GM18870 (cell line): ENCODE measurements around the gene LEF1.

ENCODE experiments used
- ATAC-seq: cut with Tn5 transposase; IDR thresholded peaks from one replicate; pipeline ENCODE4 v1.9.1; 2021; ENCODE audit warnings: moderate library complexity; ENCODE audit not compliant: unreplicated experiment

LEF1 gene

GRCh38 chr4:108180513-108180912 is 11.8 kb upstream of the LEF1 start:
- ATAC-seq: no peak

- no peak for ATAC-seq
Measured at GRCh38 chr4:108175966-108176365, 7.2 kb upstream of the LEF1 start.

DNA sequence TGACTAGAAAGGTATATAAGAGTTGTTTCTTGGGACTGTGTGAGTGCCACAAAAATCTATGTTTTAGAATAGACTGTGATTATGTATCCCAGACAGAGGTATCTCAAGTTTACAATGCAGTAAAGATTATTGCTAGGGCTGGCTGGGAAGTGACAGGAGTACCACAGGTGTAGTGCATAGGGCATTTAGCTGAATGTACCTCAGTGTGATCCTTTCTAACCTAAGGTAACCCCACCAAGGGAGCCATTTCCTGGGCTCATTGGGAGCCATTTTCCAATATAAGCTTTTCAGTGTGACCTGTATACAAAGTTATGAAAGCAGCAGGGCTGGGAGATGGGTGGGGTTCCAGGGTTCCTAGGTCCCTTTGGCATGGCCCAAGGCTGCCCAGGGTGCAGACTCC is 6.1 kb upstream of the LEF1 start:
- ATAC-seq: no peak

DNA sequence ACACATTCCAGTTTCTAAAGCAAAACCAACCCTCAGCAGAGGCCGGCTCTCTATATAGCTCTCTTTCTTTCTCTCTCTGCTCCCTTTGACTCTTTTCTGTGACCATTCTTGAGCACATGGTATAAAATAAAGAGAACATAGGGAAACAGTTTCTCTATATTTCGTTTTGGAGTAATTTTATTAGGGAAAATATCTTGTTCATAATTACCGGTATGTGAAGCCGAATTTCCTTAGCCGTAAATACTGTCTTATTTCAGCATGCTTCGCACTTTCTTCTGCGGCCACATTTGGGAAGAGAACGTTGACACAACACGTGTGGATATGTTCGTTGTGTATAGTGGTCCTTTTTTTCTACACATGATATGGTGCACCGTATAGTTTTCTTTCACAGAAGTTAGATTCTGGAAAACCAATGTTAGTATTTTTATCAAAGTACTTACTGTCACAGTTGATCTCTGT is 4.9 kb upstream of the LEF1 start:
- no peak for ATAC-seq

DNA sequence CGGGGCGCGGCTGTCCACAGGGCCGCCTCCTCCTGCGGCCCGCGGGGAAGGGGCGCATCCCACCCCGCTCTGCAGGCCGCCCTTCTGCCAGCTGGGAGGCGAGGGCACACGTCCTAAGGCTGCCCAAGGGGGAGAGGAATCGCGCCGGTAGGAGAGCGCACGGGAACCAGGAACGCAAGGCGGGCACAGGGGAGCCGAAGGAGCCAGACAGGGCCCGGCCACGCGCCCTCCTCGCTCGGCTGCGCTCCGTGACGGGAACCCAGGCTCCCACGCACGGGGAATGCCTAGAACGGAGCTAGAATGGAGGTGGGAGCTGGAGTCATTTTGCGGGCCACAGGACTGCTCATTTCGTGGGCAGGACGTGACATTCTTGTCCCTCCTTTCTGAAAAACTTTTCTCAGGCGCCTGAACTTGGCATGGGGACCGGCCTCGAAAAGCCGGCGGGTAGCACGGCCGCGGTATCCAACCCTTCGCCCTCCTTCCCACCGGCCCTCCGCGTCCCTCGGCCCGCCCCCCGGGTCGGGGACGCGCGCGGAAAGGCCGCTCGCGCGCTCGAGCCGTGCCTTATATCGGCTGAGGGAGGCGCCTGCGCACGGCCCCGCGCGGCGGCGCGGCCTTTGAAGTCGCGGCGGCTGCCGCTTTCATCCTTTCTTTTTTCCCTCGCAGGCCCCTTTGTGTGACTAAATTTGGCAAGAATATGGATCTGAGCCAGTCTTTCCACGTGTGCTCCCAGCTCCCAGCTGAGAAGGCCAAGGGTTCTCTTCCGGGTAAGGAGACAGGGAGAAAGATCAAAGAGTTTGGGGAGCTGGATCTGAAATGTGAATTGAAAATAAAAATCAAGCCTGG is 4.2 kb upstream of the LEF1 start:
- no peak for ATAC-seq

- no peak for ATAC-seq
Measured at GRCh38 chr4:108172231-108172752, 3.6 kb upstream of the LEF1 start.

- no peak for ATAC-seq
Measured at GRCh38 chr4:108171339-108172230, 2.9 kb upstream of the LEF1 start.

DNA sequence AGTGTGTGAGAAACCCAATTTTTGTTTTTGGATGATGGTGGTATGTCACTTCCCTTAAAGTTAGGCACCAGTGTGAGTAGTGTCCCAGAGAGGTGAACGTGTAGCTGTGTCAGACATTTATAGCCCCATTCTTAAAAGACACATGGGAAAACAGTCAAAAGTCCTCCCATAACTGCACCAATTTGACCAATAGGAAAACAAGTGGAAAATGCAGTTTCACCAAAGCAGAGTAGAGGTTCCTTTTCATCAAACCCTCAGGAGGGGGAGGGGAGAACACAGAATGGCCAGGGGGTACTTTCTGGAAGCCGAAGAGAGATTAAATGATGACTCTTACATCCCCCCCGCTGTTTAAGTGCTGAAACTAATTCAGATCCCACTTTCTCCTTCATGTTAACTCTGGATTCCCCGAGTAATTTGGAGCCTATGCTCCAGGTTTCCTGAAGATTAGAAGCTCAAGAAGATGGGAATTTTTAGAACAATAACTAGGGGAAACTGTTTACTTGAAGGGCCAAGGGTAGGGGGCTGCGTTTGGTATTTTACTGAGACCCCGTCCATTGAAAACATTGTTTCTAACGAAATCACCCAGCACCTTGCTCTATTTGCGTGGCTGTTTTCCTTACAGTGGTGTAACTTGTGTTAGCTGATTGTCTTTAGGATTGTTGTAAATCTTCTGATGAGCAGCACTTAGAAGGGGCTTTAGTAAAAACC is 2.1 kb upstream of the LEF1 start:
- ATAC-seq: no peak

GRCh38 chr4:108169664-108170063 is 932 bp upstream of the LEF1 start:
- ATAC-seq: no peak

DNA sequence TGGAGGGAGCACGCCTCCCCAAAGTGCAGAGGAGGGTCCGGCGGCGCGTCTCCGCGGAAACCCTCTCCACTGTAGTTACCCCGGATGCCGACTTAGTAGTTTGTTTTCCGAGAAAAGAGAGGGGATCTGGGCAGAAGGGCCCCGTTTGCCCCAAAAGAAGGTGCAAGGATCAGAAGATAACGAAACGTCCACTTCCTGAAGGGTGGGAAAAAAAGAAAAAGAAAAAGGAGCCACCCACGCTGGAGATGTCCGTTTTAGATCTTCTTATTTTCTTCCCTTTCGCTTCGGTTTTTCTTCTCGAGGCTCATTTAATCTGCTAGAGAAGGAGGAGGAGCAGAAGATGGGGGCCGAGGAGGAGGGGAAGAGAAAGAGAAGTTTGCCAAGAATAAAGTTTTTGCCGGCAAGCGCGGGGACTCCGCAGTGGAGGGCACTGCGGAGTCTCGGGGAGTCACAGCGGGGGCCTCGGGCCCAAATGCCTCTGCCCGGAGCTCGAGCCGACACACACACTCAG is 517 bp downstream of the LEF1 start:
- no peak for ATAC-seq

DNA sequence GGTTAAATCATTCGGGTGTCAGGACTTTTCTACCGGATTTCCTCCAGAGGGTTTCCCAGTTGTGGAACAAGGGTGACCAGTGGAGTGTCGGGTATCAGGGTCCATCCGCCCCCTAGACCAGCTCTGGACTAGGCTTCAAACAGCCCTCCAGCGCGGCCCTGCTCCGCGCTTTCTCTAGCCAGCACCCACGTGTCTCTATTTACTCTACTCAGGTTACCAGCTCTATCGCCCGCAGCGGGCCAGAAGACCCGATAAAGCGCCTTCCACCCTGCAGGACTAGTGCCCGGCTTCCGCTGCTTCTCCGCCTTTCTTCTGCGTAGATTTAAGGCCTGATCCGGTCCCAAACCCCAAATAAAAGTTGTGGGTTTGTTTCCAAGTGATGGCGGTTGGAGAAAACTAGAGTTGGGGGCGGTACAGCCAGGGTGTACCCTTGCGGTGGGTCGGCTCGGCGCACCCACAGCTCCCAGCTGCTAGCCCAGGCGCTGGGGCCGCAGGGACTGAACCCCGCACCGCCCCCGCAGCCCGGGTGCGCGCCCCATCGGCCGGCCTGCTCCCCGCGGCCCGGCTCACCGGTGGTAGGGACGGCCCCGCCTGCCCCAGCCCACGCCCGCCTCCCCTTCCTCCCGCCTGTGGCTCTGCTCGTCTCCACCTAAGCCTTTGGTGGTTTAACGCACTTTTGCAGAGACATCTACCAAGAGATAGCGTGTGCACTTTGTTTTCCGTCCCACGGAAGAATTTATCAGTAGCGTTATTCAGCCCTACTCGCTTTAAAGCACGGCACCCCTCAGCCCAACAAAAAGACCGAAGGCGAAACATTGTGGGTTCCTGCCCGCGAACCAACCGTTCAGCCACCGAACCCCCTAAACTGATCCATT is 2.1 kb downstream of the LEF1 start:
- ATAC-seq: no peak

DNA sequence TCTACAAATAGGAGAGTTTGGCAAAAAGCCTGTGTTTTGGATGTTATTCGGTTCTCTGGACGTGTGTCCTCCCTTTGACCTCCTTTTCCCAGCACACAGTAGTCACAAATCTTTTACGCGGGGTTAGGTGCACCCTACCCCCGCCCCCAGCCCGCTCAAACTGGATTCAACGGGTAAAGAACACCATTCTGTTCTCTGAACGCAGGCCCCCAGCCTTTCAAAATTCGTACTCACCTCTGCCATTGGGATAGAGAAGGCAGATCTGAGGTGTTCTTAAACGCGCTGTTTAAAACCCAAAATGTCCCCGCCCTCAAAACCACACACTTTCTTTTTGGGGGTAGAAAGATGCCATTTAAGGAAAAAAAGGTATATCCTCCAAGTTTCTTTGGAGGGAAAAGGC is 2.7 kb downstream of the LEF1 start:
- no peak for ATAC-seq

DNA sequence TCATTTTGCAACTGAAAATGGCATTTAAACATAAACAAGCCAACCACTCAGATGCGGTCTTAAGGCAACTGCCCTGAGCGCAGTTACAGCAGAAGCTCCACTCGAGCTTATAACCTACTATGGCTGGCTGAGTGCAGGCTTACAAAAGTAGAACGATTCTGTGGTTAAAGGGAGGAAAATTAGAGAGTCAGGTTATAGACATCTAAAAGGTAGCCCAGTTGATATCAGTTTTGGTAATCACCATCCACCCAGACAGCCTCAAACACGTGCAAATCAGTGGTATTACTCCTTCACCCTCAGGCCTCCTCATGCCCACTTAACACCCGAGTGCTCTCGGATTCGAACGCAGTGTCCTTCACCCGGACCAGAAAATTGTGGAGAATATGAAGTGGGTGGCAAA is 3.1 kb downstream of the LEF1 start:
- ATAC-seq: no peak

DNA sequence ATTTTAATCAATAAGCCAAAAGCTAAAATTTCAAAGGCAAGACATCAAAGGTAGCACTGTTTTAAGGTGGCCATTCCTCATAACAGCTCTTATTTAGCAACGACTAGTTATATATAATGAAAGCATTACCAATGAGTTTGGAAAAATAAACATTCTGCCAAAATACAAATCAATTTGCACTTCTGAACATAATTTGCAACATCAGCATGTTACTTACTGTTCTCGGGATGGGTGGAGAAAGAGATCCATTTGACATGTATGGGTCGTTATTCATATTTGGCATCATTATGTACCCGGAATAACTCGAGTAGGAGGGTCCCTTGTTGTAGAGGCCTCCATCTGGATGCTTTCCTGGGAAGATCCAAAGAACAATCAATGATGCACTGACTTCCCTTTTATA is 5.4 kb downstream of the LEF1 start:
- no peak for ATAC-seq

DNA sequence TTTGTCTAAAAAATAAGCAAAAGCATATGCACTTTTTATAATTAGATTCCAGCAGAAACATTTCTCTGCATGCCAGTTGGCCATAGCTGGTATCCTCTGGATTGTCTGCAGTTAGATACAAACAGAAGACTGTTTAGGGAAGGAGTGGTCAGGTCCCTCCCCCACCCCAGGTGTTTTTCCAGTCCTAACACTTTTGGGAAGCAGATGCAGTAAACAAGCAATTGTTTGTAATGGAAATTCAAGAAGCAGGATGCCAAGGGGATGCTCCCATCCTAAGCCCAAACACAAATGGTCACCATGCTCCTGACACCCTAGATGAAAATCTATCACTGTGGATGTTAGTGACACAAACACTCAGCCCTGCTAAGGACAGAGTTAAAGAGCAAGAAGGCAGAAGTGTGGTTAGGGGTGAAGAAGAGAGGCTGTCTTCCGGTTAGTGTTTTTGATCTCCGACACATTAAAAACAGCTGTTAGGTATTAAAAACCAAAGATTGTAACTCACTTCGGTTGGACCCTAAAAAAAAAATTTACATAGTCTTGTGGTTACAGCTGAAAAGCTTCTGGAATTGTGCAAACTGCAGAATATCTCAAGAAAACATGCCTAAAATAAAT is 7.9 kb downstream of the LEF1 start:
- ATAC-seq: no peak

DNA sequence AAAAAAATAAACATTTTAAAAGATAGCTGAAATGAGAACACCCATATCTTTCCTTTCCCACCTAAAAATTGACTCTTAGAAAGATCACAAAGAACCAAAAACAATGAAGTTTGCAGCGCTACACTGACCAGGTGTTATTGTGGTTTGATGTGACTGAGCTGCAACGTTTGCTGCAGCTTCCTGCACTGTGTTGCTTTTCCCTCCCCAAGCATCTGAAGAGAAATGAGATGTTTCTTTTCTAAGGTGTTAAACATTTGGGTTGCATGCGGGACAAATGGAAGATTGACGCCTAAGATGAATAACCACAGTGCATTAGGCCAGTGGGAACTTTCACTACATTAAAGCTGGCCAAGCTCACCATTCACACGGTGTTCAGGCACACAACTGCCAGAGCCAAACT is 8.9 kb downstream of the LEF1 start:
- no peak for ATAC-seq

DNA sequence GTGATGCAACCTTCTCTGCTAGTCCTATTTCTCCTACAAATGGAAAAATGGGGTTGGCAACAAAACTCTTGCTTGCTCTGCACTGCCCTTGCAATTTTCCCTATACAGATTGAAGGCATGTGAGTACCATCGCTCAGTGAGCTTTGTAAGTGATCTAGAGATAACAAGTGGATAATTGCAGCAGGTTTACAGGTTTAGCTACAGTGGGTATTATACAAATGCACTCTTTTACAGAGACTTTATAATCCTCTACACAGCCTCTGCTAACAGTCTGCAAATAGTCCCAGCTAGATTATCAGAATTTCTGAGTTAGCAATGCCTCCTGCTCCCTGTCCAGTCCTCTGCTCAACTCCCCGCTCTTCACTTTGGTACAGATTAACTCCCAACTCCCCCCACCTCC is 11.1 kb downstream of the LEF1 start:
- no peak for ATAC-seq

DNA sequence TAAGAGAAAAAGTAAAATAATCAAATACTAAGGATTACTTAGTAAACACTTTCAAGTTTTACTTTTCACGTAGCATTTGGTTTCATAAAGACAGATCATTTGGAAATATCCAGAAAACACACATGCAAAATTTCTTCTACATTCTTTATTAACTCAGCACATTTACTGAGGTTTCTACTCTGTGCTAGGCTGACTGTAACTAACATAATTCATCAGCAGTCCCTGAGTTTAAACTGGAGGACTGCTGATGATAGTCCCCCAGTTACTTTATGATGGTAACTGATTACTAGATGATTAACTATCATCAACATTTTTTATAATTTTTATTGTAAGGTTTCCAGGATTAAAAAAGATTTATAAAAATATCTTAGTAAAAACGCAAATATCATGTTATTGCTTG is 12.3 kb downstream of the LEF1 start:
- ATAC-seq: no peak

DNA sequence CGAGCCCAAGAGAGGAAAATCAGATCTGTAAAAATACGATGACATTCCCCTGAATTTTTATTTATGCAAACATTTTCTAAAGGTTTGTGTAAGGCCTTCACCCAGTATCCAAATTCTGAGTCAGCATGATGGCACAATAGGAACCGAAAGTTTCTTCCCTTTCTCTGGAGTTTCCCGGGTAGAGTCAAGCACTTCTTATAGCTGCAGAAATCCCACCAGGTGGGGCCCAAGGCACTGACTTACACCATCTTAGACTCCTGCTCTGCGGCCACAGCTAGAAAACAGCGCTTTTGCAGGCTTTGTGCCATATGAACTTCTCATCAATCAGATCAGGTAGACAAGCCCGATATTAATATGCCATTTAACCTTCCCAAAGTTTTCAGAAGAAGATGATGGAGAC is 13.4 kb downstream of the LEF1 start:
- ATAC-seq: no peak

DNA sequence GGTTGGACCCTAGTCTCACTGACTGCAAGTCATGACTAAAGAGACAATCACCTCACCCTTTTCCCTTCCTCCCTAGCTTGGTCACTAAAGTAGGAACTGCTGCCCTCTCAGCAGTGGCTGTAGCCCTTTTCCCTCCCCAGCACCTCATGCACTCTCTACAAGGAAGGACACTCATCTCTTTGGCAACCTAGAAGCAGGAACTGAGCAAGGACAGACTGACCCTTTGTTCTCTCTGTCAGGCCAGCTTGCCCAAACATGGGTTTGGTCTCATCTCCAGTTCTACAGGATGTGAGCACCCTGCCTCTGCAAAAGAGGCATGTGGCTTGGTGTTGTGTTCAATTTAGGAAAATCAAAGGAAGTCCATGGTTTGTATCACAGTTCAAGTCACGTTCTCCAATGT is 15.8 kb downstream of the LEF1 start:
- ATAC-seq: no peak
